ENCODE results near the gene EIF3M.
"Not testable (repeated sequence)": the region's sequence is repeated elsewhere in the genome, so short reads cannot be mapped to it uniquely, and the experiment has no call there.

EIF3M gene

DNA sequence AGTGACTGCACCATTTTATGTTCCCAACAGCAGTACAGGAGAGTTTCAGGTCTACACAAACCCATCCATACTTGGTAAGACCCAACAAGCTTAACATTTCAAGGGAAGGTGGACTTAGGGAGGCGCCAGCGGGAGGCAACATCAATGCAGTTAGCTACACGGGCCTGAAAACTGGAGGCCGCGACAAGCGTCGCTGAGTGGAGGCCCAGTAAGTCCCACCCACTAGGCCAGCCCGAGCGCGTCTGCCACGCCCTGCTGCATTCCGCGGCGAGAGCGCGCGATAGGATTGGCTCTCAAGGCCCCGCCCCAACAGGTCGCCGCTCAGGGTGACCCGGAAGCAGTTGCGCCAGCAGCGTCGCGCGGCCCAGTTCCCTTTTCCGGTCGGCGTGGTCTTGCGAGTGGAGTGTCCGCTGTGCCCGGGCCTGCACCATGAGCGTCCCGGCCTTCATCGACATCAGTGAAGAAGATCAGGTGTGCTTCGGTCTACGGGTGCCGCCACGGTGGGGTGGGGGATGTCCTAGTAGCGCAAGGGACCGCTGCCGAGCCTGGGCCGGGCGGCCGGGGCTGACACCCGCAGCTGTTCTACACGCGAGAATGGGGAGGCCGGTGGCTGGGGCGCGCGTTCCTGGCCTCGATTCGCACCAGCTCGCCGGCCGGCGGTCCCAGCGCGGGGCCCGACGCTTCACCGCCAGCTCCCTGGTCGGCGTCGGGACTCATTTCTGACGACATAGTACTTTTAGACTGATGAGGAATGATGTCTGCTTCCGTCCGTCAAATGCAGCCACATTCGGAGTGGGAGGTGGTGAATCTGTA is at the start of gene EIF3M:
Gene EIF3M, plus strand, starts transcription at position 373 of the 813 bp plus-strand sequence. Its CDS starts 57 bp downstream, at position 430.
- peak; percentile 96 for DNase-seq

DNA sequence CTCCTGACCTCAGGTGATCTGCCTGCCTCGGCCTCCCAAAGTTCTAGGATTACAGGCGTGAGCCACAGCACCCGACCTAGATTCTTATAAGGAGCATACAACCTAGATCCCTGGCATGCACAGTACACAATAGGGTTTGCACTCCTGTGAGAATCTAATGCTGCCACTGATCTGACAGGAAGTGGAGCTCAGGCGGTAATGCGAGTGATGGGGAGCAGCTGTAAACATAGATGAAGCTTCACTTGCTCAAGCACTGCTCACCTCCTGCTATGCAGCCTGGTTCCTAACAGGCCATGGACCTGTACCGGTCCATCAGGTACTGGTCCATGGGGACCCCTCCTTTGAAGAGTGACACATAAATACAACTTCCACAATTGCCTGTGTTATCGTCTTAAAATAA is 44.8 kb upstream of the EIF3M start:
- no peak for DNase-seq

DNA sequence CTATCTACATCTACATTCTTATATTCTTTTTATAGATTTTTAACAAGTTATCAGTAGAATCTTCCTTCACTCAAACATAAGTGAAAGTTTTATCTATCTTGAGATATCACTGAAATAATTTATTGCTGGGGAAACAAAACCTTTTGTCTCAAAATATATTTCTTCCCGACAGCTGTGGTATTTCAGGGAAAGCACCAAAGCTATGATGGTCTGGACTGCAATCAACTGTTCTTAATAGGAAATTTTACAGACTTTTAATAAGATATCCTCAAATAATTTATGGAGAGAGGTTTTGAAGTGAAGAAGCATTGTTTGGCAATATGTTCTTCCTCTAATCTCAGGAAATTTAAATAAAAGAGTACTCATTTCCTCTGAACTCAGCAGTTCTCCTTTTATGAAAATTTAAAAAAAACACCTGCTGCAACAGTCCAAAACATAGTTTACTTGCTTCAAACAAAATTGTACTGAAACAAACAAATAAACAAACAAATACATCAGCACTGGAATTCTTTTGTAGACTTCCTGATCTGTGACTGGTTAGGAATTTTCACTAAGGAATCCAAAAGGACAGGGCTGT is 33.9 kb upstream of the EIF3M start:
- no peak for DNase-seq

DNA sequence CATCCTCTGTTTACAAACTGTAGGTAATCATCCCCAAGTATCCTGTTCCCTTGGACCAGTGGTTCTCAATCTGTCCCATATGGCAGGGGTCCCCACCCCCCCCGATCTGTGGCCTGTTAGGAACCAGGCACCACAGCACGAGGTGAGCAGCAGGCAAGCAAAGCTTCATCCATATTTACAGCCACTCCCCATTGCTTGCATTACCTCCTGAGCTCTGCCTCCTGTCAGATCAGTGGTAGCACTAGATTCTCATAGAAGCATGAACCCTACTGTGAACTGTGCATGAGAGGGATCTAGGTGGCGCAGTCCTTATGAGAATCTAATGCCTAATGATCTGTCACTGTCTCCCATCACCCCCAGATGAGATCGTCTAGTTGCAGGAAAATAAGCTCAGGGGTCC is 33.4 kb upstream of the EIF3M start:
- no peak for DNase-seq

DNA sequence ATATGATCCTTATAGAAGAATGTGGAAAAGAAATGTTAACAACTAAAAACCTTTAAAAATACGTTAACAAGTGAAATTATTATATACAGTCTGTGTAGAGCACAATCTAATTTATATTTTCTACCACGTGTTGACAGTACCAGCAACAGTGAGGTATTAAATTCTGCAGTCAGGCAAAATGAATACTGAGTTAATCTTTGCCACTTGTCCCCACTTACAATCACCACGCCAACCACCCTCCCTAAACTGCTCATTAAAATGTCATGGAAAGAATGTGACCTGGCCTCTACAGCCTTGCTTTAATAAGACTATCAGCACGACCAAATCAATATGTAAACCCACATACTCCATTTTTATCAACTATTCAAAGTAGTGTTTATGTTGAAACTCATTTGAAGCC is 28.5 kb upstream of the EIF3M start:
- no peak for DNase-seq

DNA sequence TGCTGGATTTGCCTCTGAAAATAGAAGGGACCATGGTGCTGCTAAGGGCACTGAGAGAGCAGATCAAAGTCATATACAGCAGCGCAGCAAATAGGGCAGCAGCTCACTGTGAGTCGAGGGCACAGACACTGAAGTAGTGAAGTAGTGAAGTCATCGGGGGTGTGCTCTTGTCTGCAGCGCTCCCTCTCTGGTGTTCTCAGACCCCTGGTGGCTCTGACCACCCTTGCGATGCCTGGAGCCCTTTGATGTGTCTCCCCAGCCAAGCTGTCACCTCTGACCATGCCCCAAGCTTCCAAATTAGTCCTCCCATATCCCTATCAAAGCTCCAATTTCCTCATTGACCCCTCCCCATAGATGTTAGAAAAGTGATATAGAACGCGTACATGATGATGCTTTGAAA is 27.7 kb upstream of the EIF3M start:
- DNase-seq = no peak

DNA sequence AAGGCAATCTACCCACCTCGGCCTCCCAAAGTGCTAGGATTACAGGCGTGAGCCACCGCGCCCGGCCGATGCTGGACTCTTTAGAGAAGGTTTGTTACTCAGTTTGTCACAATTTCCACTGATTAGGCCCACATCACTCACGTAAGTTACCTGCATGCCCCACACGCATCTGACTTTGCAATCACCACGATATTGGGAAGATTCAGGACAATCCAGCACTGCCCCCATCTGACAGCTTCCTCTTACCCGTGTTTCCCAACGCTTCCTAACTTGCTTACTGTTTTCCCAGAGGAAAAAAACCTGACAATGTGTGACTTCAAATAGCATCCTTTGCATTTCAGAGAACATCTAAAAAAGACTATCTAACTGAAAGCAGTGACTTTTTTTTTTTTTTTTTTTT is 21.8 kb upstream of the EIF3M start:
- DNase-seq = no peak

DNA sequence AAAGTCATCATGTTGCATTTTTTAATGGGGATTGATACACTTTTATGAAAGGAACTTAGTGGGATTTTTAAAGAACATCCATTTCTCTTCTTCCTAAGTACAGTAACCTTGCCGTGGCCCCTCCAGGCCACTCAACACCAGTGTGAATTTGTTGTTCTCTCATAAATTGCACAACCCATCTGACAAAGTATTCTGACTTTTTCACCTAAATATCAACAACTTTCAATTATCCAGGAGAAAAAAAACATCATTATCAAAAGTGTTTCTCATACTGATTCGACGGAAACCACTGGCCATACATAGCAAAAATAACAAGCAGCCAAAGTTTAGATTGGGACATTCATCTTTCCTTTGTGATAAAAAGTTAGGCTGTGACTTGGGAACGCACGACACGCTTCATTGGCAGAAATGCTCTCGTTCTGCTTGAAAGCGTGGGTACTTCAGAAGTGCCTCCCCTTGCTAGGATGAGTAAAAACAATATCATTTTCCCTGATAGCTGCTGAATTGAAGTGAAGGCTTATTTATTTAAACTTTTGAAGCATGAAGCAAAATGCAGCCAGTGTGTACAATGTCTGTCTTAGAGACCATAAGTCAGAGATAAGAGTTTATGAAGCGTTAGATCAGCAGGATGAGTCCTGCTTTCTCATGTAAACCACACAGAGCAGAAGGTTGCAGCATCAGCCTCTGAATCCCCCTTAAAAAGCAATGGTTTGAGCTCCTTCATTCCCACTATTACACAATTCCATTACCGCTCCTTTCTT is 20.6 kb upstream of the EIF3M start:
- DNase-seq = no peak

DNA sequence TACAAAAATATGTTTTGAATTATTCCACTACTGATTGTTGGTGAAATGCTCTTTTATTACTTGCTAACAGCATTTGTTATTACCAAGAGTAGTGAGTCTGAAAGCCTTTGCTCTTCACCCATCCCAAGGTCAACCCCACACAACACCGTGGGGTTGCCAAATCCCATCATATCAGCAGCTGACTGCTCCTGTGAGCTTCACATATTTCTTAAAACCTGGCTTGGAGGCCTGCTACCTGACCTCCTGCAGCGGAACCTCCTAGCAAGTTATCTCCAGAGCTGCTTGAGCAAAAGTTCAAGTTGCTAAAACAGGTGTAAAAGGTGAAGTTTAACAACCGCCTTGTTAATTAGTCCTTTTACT is 20.1 kb upstream of the EIF3M start:
- DNase-seq = no peak

DNA sequence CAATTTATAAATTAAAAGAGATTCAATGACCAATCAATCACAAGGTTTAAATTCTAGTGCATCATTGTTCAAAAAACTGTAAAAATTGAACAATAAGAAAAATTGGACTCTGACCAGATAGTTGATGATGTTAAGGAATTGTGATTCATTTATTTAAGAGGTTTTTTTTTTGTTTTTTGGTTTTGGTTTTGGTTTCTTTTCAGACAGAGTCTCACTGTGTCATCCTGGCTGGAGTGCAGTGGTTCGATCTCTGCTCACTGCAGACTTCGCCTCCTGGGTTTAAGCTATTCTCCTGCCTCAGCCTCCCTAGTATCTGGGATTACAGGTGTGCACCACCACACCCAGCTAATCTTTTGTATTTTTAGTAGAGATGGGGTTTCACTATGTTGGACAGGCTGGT is 17.1 kb upstream of the EIF3M start:
- no peak for DNase-seq

DNA sequence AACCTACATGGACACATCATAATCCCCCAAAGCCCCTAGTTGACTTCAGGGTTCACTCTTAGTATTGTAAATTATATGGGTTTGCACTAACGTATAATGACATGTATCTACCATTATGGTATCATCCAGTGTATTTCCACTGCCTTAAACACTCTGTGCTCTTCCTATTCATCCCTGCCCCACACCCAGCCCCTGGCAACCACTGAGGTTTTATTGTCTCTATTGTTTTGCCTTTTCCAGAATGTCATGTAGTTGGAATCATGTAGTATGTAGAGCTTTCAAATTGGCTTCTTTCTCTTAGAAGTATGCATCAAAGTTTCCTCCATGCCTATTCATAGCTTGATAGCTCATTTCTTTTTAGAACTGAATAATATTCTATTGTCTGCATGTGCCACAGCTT is 16.5 kb upstream of the EIF3M start:
- no peak for DNase-seq

DNA sequence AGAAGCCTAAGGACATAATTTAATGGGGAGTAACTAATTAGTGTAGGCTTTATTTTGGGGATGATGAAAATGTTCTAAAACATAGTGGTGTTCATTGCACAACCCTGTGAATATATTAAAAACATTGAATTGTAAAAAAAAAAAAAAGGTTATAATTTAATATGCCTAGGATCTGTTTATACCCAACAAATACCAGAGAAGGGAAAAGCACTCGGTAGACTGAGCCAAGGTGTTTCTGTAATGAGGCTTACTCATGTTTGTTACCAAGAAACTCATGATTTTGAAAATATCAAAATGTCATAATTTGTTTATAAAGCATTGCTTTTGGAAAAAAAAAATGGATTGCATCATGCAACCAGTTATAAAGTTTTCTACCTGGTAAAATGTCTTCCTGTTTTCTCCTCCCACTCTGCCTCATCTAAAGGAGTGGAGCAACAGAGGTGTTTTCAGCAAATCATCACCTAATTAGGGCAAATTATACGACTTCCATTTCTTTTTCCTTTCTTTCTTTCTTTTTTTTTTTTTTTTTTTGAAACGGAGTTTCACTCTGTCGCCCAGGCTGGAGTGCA is 14.2 kb upstream of the EIF3M start:
- DNase-seq = no peak

DNA sequence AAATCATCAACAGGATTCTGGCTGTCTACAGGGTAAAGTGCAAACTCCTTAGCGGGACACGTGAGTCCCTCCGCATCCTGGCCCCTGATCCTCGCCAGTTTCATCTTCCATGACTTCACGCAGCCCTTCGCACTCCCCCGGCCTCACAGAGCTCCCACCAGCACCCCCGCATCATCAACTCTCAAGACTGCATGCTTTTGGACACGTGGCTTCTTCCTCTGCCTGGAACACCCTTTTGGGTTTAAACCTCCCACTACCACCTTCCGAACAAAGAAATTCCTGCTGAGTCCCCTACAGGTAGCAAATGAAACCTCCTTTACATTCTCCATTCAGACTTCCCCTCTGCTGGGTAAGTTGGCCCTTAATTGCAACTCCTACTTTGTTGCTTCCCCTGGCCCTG is 12.6 kb upstream of the EIF3M start:
- no peak for DNase-seq

DNA sequence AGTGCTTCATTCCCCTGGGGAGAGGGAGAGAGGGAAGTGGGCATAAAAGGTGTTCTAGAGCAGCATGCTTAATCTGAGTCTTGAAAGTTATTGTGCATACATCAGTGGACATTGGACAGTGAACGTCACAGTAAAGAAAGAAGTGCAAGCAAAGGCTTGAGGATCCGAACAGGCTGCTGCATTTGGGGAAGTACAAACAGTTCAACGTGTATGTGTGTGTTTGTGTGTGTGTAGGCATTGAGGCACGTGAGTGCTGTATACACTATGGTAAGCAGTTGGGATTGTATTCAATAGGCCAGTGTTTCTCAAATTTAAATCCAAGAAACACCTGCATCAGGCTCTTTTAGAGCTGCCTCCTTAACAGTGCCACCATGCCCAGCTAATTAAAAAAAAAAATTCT is 10.4 kb upstream of the EIF3M start:
- no peak for DNase-seq

DNA sequence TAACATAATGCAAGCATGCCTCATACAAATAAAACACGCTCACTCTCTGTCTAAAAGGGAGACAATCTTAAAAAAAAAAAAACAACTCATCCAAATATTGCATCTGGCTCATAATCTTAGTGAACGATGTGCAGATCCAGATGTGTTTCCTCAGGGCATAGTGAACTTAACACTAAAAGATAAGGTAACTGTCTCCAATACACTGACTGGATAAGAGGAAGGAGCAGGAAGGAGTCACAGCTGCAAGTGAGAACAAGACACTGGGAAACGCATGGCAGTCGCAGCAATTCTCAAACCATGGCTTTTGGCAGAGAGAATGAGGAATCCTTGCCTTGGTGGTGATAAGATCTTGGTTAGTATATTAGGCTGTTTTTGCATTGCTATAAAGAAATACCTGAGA is 9.2 kb upstream of the EIF3M start:
- DNase-seq = no peak

DNA sequence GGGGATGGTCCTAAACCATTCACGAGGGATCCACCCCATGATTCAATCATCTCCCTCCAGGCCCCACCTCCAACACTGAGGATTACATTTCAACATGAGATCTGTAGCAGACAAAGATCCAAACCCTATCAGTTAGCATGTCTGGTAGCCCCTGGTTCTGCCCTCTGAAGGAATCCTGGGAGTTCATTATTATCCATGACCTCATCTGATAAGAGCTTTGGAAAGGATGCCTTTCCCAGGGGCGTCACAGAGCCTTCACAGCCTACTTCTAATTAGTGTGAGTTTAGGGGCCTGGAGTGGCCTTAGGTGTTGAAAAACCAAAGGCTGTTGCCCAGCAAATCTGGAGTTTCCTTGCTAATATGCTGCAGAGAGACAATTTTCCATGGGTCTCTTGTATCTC is 8.6 kb upstream of the EIF3M start:
- DNase-seq = no peak

DNA sequence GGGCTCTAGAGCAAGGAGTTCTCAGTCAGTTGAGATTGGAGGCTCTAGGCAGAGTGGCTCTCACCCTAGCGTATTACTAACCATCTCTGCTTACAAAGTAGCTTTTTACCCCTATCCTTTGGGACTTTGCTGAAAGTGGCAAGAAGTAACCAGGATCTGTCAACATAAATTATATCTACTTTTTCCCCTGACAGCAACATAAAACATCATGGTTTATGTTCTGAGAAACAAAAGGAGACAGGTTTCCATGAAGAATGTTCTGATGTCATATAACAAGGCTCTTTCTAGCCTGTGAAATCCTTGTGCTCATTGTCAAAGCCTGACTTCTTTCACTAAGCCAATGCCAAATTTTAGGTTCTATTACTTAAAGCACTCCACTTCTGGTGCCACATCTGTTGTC is 7.2 kb upstream of the EIF3M start:
- no peak for DNase-seq

DNA sequence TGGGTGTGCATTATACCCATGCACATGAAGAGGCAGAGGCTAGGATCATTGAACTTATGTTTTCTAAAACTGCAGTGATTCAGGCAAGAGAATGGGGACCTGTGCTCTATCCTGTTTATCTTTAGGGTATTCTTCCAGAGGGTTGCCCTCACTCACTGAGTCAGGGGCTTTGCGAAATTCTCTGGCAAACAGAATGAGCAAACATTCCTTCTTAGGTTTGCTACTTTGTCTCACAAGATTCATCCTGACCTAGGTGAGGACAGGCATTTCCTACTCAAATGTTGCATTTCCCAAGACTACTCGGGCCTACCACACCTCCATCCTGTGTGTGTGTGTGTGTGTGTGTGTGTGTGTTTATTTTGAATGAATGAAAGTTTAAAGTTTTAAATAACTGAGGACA is 2.7 kb upstream of the EIF3M start:
- DNase-seq = no peak

DNA sequence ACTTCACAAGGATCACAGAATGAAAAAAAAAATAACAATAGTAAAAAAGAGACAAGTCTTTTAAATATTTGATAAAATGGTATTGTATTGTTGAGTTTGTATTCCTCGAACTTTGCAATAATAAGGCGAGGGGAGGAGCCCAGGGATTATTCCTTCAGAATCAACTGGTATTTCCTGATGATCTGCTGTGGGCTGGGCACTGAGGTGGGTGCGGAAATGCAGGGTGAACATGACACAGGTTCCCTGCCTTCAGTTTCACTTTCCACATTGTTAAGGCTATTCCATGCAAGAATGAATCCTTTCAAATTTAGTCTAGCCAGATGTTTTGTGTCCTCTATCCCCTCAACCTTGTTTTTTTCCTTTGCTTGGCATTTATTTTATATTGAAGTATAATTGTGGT is 2.1 kb upstream of the EIF3M start:
- DNase-seq = no peak

DNA sequence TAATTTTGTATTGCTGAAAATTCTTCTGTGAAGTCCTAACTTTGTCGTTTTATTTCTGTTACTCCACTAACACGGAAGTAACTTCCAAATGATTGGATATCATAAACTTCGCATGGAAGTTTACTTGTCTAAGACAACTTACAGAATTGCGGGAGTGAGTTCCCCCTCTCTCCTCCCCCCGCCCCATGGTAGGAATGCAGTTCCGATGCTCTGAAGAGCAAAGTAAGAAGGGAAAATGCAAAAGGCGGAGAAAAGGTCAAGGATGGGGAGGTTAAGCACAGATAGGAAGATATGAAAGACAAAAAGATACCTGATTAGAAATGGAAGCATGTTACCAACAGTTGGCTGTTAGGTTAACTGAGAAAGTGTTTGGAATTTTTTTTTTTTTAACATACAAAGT is 1.3 kb downstream of the EIF3M start:
- DNase-seq = no peak

DNA sequence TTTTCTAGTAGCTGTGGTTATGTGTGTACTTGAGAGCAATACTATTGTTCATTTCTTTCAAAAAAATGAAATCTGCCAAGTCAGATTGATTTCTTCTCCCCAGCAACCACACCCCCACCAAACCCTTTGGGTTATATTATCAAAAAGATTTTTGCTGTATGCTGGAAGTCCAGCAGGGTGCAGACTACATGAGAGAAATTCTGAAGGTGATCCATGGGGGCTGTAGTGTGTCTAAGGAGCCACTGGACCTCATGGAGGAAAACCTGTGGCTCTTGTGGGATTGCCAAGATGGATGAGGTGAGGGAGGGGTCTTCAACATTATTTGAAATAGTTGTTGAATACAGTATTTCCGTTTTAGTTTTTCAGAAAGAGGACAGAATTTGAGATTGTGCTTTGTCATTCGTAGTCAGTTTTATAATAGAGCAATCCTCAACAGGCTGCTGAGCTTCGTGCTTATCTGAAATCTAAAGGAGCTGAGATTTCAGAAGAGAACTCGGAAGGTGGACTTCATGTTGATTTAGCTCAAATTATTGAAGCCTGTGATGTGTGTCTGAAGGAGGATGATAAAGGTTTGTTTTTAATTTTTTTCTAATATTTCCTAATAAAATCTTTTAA is 3.1 kb downstream of the EIF3M start:
- DNase-seq = no peak

DNA sequence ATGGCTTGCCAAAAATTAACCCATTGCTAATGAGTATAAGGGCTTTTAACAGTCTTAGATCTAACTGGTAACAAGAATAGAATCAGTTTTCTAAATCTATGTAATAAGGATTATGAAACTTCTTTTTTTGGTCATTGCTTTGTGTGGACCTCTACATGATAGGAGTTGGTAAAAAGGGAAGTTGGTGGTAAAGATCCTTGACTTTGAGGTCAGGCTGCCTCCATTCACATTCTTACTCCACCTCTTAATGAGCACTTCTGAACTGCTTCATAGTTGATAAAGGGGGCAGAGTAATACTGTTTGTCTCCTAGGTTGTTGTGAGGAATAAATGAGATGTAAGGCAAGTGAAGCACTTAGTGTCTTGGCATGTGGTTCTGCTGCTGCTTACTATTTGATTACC is 10.6 kb downstream of the EIF3M start:
- no peak for DNase-seq

DNA sequence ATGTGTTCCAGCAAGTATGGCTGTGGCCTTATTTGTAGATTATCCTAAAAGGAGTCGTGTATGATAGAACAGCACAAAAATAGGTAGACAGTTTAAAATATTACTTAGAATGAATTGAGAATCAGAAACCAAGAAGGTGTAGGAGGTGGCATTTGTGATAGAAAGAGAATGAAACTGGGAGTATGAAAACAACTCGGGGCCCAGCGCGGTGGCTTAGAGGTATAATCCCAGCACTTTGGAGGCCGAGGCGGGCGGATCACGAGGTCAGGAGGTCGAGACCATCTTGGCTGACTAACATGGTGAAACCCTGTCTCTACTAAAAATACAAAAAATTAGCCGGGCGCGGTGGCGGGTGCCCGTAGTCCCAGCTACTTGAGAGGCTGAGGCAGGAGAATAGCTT is 12.5 kb downstream of the EIF3M start:
- DNase-seq = not testable (repeated sequence)

DNA sequence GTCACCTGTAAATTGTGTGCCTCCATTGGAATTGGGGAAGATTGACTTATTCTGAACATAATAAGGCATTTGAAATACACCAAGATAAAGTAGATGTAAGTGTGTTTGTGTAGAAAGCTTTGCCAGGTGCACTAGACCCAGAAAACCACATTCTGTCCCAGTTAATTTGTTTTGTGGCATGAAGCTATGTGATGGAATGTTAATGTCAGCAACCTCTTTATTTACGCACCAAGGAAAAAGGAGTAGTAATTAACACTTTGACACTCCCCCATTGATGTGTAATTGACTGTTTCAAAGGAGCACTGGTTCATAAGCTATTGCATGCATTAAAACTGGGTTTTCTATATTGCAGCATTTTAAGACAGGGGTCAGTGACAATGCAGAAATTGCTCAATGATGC is 14.3 kb downstream of the EIF3M start:
- DNase-seq = no peak
